HL-60 (cell line): ENCODE data around the gene S100P.

Experiments used
- DNase-seq, 2 experiments: peaks; one replicate each; pipeline ENCODE4 v3.0.0-alpha.2; 2010 to 2020; ENCODE audit warnings: low read depth in 1 of 2, low spot score in 1 of 2
- H3K27ac ChIP-seq: fragments of 250-450 bp; sonication (Bioruptor Pico); replicated peaks from 2 replicates; pipeline ENCODE4 v1.5.1; 2020; ENCODE audit warnings: mild to moderate bottlenecking, moderate library complexity
- H3K27me3 ChIP-seq: fragments of 250-450 bp; sonication (Bioruptor Pico); 2 replicates; pipeline ENCODE4 v1.5.1; 2021; ENCODE audit warnings: mild to moderate bottlenecking, moderate library complexity; ENCODE audit not compliant: insufficient read depth, poor library complexity, severe bottlenecking
- H3K4me3 ChIP-seq: replicated peaks from 2 replicates; pipeline ENCODE4 v1.5.1; 2011; ENCODE audit warnings: mild to moderate bottlenecking, control low read depth, low read length; ENCODE audit not compliant: insufficient read depth
- GABPA ChIP-seq: IDR thresholded peaks from 2 replicates; pipeline ENCODE4 v1.6.1; 2012; ENCODE audit warnings: low read depth
- POLR2AphosphoS5 ChIP-seq: IDR thresholded peaks from 2 replicates; pipeline ENCODE4 v1.6.1; 2012; ENCODE audit warnings: low read depth
- SPI1 ChIP-seq: IDR thresholded peaks from 2 replicates; pipeline ENCODE4 v1.6.1; 2012; ENCODE audit warnings: low read depth, mild to moderate bottlenecking, borderline replicate concordance
- TF ChIP-seq, protein P1 (sequence below): IDR thresholded peaks from one replicate; pipeline ENCODE4 v1.5.1; 2011; ENCODE audit warnings: low read length, control low read depth, inconsistent platforms; ENCODE audit not compliant: insufficient read depth
- TF ChIP-seq, protein P2 (sequence below): IDR thresholded peaks from 2 replicates; pipeline ENCODE4 v1.6.1; 2012; ENCODE audit warnings: low read depth; ENCODE audit not compliant: insufficient replicate concordance

The S100P gene

DNA sequence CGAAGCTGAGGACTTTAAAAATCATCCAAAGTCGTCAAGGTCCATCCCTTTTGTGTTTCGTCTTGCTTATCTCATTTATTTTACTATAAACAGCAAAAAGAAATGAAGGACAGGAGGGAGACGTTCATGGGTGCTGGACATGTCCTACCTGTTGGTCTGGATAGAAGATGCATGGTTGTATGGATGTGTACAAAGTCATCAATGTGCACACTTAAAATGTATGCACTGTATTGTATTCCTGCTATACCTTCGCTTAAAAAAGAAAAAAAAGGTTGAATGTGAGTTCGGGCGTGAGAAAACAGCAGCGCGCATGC is 22.0 kb downstream of the S100P start:
- Histone ChIP-seq H3K27me3 (no peaks in the 10 kb centered on the region), H3K27ac (peak overlapping the region; percentile 85), H3K4me3 (peak overlapping the region; percentile 59)
- DNase-seq = no peak
- TF ChIP-seq, protein P1, sequence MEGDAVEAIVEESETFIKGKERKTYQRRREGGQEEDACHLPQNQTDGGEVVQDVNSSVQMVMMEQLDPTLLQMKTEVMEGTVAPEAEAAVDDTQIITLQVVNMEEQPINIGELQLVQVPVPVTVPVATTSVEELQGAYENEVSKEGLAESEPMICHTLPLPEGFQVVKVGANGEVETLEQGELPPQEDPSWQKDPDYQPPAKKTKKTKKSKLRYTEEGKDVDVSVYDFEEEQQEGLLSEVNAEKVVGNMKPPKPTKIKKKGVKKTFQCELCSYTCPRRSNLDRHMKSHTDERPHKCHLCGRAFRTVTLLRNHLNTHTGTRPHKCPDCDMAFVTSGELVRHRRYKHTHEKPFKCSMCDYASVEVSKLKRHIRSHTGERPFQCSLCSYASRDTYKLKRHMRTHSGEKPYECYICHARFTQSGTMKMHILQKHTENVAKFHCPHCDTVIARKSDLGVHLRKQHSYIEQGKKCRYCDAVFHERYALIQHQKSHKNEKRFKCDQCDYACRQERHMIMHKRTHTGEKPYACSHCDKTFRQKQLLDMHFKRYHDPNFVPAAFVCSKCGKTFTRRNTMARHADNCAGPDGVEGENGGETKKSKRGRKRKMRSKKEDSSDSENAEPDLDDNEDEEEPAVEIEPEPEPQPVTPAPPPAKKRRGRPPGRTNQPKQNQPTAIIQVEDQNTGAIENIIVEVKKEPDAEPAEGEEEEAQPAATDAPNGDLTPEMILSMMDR = no peak
- TF ChIP-seq, protein P2, sequence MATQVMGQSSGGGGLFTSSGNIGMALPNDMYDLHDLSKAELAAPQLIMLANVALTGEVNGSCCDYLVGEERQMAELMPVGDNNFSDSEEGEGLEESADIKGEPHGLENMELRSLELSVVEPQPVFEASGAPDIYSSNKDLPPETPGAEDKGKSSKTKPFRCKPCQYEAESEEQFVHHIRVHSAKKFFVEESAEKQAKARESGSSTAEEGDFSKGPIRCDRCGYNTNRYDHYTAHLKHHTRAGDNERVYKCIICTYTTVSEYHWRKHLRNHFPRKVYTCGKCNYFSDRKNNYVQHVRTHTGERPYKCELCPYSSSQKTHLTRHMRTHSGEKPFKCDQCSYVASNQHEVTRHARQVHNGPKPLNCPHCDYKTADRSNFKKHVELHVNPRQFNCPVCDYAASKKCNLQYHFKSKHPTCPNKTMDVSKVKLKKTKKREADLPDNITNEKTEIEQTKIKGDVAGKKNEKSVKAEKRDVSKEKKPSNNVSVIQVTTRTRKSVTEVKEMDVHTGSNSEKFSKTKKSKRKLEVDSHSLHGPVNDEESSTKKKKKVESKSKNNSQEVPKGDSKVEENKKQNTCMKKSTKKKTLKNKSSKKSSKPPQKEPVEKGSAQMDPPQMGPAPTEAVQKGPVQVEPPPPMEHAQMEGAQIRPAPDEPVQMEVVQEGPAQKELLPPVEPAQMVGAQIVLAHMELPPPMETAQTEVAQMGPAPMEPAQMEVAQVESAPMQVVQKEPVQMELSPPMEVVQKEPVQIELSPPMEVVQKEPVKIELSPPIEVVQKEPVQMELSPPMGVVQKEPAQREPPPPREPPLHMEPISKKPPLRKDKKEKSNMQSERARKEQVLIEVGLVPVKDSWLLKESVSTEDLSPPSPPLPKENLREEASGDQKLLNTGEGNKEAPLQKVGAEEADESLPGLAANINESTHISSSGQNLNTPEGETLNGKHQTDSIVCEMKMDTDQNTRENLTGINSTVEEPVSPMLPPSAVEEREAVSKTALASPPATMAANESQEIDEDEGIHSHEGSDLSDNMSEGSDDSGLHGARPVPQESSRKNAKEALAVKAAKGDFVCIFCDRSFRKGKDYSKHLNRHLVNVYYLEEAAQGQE = no peak
- TF ChIP-seq POLR2AphosphoS5 (no peak), SPI1 (no peak), GABPA (no peak)

DNA sequence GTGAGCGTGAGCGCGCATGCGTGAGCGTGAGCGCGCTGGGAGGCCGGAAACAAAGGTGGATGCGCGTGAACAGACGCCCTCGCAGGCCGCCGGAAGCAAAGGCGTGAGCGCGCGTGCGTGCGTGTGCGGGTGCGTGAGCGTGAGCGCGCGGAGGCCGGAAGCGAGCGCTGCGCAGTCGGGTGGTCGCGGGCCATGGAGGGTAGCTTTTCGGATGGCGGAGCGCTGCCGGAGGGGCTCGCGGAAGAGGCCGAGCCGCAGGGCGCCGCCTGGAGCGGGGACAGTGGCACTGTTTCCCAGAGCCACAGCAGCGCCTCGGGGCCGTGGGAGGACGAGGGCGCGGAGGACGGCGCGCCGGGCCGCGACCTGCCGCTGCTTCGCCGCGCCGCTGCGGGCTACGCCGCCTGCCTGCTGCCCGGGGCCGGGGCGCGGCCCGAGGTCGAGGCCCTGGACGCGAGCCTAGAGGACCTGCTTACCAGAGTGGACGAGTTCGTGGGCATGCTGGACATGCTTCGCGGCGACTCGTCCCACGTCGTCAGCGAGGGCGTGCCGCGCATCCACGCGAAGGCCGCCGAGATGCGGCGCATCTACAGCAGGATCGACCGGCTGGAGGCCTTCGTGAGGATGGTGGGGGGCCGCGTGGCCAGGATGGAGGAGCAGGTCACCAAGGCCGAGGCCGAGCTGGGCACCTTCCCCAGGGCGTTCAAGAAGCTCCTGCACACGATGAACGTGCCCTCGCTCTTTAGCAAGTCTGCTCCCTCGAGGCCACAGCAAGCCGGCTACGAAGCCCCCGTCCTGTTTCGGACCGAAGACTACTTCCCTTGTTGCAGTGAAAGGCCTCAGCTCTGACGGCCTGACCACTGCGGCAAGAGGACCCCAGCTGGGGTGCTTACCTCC is 22.6 kb downstream of the S100P start, which contains the start of gene BLOC1S4:
Gene BLOC1S4, plus strand, starts transcription at position 157 of the 894 bp plus-strand sequence. Its CDS starts 36 bp downstream, at position 193.
- TF ChIP-seq SPI1 (no peak), POLR2AphosphoS5 (peak; percentile 73)
- DNase-seq = peak; percentile 88 to 96
- Histone ChIP-seq H3K27me3 (no peaks in the 10 kb centered on the region), H3K27ac (peak within 1 kb of the TSS; percentile 85), H3K4me3 (peak within 1 kb of the TSS; percentile 59)

DNA sequence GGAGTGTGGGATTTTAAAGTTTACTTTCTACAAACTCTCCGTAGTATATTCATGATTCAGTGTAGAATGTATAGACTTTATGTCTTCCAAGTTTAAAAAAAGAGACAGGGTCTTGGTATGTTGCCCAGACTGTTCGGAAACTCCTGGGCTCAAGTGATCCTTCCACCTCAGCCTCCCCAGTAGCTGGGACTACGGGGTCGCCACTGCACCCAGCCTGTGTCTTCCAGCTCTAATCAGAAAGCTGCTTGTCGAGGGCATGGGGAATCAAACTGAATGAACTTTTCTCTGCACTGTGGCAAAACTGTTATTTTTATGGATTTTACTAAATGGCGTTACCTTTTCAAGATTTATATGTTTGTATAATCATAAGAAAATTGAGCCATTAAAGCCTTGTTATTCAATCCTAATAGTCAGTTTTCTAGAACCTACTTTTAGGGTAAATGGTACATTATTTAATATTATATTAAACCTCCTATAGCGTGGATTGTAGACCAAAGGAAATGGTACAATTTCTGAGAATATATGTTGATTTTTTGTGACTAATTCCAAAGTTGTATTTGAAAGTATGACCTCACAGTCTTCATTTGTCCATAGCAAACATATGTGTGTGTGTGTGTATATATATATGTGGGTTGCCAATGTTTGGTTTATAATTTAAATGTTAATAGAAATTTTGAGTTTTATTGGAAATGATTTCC is 23.4 kb downstream of the S100P start:
- DNase-seq = no peak
- H3K27ac ChIP-seq = peak overlapping the region; percentile 85

More for the DNA sequence above, 23.4 kb downstream of the S100P start:
- H3K4me3 ChIP-seq = peak overlapping the region; percentile 59
- TF ChIP-seq, protein P1 = no peak
- TF ChIP-seq GABPA (no peak), SPI1 (no peak), POLR2AphosphoS5 (no peak)
- TF ChIP-seq, protein P2 = no peak
- H3K27me3 ChIP-seq = no peaks in the 10 kb centered on the region
